Osteocyte (in vitro differentiated cells): Measurements from ENCODE around the gene PRKG1. TPM values are rescaled to one million over a fixed set of nuclear protein-coding genes. Genes with fewer than 3 reads are reported as not detected.

ENCODE experiments used
- DNase-seq: peaks from one replicate; pipeline ENCODE4 v3.0.0; 2021; ENCODE audit warnings: mixed read lengths; ENCODE audit not compliant: unreplicated experiment; ENCODE audit errors: extremely low spot score
- H3K27ac Mint-ChIP-seq: one replicate; pipeline ENCODE4 v1.8.0; 2021; ENCODE audit warnings: mild to moderate bottlenecking, mixed read lengths; ENCODE audit not compliant: unreplicated experiment
- H3K27me3 Mint-ChIP-seq: one replicate; pipeline ENCODE4 v1.8.0; 2021; ENCODE audit warnings: mixed read lengths; ENCODE audit not compliant: unreplicated experiment
- H3K36me3 Mint-ChIP-seq: one replicate; pipeline ENCODE4 v1.8.0; 2021; ENCODE audit warnings: mixed read lengths; ENCODE audit not compliant: unreplicated experiment
- H3K4me1 Mint-ChIP-seq: one replicate; pipeline ENCODE4 v1.8.0; 2021; ENCODE audit warnings: mixed read lengths; ENCODE audit not compliant: unreplicated experiment
- H3K4me3 Mint-ChIP-seq: one replicate; pipeline ENCODE4 v1.8.0; 2021; ENCODE audit warnings: mild to moderate bottlenecking, moderate library complexity, mixed read lengths; ENCODE audit not compliant: unreplicated experiment
- H3K9me3 Mint-ChIP-seq: one replicate; pipeline ENCODE4 v1.8.0; 2021; ENCODE audit warnings: mixed read lengths; ENCODE audit not compliant: unreplicated experiment
- total RNA-seq: library from RNA; stranded (reverse); gene quantifications from 2 replicates; pipeline ENCODE4 v1.2.1, GENCODE V29; 2021
- TF ChIP-seq, protein P1 (sequence below): fragments of 200-600 bp; sonication (generic); IDR thresholded peaks from 2 replicates; pipeline ENCODE4 v1.5.0; 2021; ENCODE audit warnings: antibody characterized with exemption, mild to moderate bottlenecking, moderate library complexity

The PRKG1 gene
- total RNA-seq, 1 donor from 2014 or later = 10.8 TPM

DNA sequence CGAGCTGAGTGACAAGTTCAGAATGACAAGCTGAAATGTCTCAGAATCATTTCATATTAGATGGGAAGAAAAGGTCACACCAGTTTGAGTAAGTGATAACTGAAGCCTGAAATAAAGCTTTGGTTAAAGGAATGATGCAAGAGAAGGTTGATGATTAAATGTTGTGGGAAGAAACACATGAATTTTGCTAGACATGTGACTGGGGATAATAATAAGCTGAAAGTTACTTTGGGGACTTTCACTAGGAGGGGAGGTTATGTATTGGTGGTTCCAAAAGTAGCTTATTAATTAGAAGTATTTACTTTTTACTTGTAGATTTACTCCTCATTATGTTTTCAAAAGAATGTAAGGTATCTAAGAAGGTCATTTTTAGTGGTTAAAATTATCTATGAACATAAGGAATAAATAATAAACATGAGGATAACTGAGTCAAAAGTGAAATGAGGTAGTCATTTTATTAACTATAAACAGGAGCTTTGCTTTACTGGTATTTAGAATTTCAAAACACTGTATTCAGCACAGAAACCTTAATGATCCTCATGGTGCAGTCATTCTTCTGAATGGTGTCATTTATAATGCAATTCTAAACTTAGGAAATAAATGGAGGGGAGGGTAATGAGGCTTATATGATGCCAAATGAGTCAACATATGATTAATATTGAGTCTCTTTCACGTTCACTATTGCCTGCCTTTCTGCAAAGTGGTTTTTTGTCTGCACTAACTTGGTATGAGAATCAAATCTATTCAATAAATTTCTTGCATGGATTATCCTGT lies 63.7 kb downstream of the PRKG1 start:
- Mint-ChIP-seq H3K27me3 (no peaks in the 10 kb centered on the region), H3K27ac (no peak overlapping the region), H3K9me3 (peaks cover 1% of the 10 kb centered on the region), H3K4me3 (no peak overlapping the region), H3K4me1 (no peaks in the 10 kb centered on the region), H3K36me3 (no peaks in the 10 kb centered on the region)
- TF ChIP-seq, protein P1, sequence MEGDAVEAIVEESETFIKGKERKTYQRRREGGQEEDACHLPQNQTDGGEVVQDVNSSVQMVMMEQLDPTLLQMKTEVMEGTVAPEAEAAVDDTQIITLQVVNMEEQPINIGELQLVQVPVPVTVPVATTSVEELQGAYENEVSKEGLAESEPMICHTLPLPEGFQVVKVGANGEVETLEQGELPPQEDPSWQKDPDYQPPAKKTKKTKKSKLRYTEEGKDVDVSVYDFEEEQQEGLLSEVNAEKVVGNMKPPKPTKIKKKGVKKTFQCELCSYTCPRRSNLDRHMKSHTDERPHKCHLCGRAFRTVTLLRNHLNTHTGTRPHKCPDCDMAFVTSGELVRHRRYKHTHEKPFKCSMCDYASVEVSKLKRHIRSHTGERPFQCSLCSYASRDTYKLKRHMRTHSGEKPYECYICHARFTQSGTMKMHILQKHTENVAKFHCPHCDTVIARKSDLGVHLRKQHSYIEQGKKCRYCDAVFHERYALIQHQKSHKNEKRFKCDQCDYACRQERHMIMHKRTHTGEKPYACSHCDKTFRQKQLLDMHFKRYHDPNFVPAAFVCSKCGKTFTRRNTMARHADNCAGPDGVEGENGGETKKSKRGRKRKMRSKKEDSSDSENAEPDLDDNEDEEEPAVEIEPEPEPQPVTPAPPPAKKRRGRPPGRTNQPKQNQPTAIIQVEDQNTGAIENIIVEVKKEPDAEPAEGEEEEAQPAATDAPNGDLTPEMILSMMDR = no peak
- DNase-seq = no peak

DNA sequence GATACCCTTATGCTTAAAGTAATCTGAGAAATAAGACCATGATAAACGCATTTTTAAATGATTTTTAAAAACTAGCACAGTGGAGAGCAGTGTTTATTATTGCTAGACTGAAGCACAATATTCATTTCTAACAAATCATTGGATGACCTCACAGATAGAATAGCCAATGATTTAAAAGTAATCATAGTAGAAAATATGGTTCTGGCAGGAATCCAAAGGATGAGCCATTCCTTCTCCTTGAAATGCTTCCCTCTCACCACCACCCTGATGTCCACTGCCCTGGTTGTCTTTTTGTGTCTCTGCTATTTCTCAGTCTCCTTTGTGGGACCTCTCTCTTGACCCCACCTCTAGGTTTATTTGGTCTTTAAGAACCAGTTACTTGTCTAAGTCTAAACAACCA lies 64.9 kb downstream of the PRKG1 start:
- Mint-ChIP-seq H3K27ac (no peak overlapping the region), H3K4me3 (no peak overlapping the region), H3K36me3 (no peaks in the 10 kb centered on the region), H3K4me1 (no peaks in the 10 kb centered on the region), H3K9me3 (peaks cover 4% of the 10 kb centered on the region), H3K27me3 (no peaks in the 10 kb centered on the region)
- DNase-seq = no peak
- TF ChIP-seq, protein P1 = no peak

DNA sequence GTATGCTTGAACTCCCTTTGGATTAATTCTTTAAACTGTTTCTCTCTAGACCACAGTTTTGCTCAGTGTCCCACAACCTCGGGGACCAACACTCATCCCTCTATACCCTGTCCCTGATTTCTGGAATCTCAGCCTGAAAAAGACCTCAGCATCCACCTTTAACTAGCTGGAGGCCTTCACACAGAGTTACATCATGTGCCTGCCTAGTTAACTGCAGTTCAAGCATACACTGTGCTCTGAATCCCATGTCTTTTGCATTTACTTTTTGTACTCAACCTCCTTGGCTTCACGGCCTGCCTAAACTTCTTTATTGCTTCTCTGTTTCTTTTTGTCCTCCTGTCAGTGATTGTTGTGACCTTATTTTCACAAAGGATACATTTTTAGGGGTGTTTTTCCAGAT lies 66.7 kb downstream of the PRKG1 start:
- TF ChIP-seq, protein P1 = no peak
- no peaks in the 10 kb centered on the region for H3K27me3 Mint-ChIP-seq
- H3K36me3 Mint-ChIP-seq = no peaks in the 10 kb centered on the region
- H3K9me3 Mint-ChIP-seq = peaks cover 4% of the 10 kb centered on the region
- no peaks in the 10 kb centered on the region for H3K4me1 Mint-ChIP-seq
- no peak for DNase-seq
- H3K4me3 Mint-ChIP-seq = no peak overlapping the region
- no peak overlapping the region for H3K27ac Mint-ChIP-seq

DNA sequence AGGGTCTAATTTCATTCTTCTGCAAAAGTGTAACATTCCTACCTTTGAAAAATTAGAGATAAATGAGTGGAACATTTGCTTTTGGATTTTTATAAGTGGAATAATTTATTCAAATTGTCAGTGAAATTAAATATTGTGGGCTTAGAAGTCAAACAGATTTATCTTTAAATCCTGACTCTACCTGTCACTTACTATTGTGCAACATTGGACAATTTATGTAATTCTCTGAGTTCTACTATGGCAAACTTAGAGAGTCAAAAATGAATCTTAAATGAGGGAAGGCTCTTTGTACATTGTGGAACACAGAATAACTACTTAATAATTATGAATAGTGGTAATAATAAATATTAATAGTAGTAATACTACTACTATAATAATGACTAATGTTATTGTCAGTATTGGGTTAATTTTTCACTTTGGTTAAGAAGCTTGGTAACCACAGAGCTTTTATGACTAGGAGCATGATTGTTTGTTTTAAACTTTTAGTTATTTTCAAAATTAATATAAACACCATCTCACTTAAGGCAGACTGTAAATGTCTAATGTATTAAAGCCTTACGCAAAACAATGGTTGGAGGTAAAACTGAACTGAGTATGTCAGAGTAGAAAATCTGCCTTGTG lies 70.0 kb downstream of the PRKG1 start:
- DNase-seq = no peak
- Mint-ChIP-seq H3K4me3 (no peak overlapping the region), H3K4me1 (no peaks in the 10 kb centered on the region), H3K27me3 (no peaks in the 10 kb centered on the region), H3K36me3 (no peaks in the 10 kb centered on the region), H3K9me3 (peaks cover 4% of the 10 kb centered on the region), H3K27ac (no peak overlapping the region)
- TF ChIP-seq, protein P1 = no peak

DNA sequence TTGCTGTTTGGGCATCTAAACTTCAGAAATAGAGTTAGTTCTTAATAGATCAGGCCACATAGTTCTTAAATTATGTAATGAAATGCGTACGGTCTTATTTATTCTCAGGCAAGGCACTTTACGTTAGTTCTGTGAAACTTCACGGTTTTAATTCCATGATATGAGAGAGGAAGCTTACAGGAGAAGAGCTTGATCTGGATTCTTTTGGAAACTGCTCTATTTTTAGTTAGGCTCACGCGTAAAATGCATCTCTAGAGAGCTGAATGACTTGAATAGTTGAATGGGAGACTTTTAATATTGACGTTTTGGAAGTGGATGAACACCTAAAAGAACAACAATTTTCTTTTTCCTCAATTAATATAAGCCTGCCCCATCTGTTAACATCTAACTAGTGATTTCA lies 71.1 kb downstream of the PRKG1 start:
- no peaks in the 10 kb centered on the region for H3K27me3 Mint-ChIP-seq
- TF ChIP-seq, protein P1 = no peak
- H3K27ac Mint-ChIP-seq = no peak overlapping the region
- no peak for DNase-seq
- no peaks in the 10 kb centered on the region for H3K4me1 Mint-ChIP-seq
- no peaks in the 10 kb centered on the region for H3K36me3 Mint-ChIP-seq
- no peak overlapping the region for H3K4me3 Mint-ChIP-seq
- peaks cover 4% of the 10 kb centered on the region for H3K9me3 Mint-ChIP-seq
